PC-3 (cell line): ENCODE results near the gene P2RY14. TPM values are rescaled to one million over a fixed set of nuclear protein-coding genes. Genes with fewer than 3 reads are reported as not detected.
A peak's percentile ranks its signal among the peaks of the same experiment; 100 is the strongest.

Experiments
- ATAC-seq: fragments of 200-7000 bp; cut with Tn5 transposase; 2 replicates; pipeline ENCODE4 v1.9.1; 2020; ENCODE audit warnings: mild to moderate bottlenecking, moderate library complexity
- BruUV-seq: library from RNA; stranded (reverse); fragments of 400-500 nt; replicated peaks from 2 replicates; lab custom pipeline; 2021; lab: Mats Ljungman, UMichigan
- CTCF ChIA-PET: fragments of 300-600 bp; sonication (Branson Sonifier 250); formaldehyde crosslinking; loops from one replicate; lab custom pipeline; 2022; ENCODE audit warnings: antibody characterized with exemption; lab: Charles Lee
- POLR2A ChIA-PET: fragments of 300-600 bp; sonication (Branson Sonifier 250); formaldehyde crosslinking; loops from one replicate; lab custom pipeline; 2022; ENCODE audit warnings: antibody characterized with exemption; ENCODE audit not compliant: unreplicated experiment; lab: Charles Lee
- DNase-seq: peaks from one replicate; pipeline ENCODE4 v3.0.0-alpha.2; 2015
- H2AFZ ChIP-seq: fragments of 300-600 bp; sonication (generic); 2 replicates; pipeline ENCODE4 v1.6.0; 2016; ENCODE audit warnings: antibody characterized with exemption, low read length
- H3F3A ChIP-seq: fragments of 300-600 bp; sonication (generic); one replicate; pipeline ENCODE4 v1.6.0; 2017; ENCODE audit warnings: antibody characterized with exemption, low read length, control low read depth, mild to moderate bottlenecking; ENCODE audit not compliant: unreplicated experiment
- H3K27ac ChIP-seq: fragments of 300-600 bp; sonication (generic); 2 replicates; pipeline ENCODE4 v1.5.1; 2016; ENCODE audit warnings: mild to moderate bottlenecking, low read length
- H3K27me3 ChIP-seq: fragments of 300-600 bp; sonication (generic); 2 replicates; pipeline ENCODE4 v1.6.1; 2016; ENCODE audit warnings: low read length, mixed read lengths
- H3K36me3 ChIP-seq: fragments of 300-600 bp; sonication (generic); 2 replicates; pipeline ENCODE4 v1.6.1; 2016; ENCODE audit warnings: low read depth, mixed run types, low read length, mixed read lengths
- H3K4me1 ChIP-seq: fragments of 300-600 bp; sonication (generic); 2 replicates; pipeline ENCODE4 v1.5.1; 2016; ENCODE audit warnings: low read length; ENCODE audit not compliant: insufficient read depth
- H3K4me2 ChIP-seq: fragments of 300-600 bp; sonication (generic); 2 replicates; pipeline ENCODE4 v1.6.0; 2016; ENCODE audit warnings: low read length
- H3K4me3 ChIP-seq: fragments of 300-600 bp; sonication (generic); 2 replicates; pipeline ENCODE4 v1.5.1; 2016; ENCODE audit warnings: mild to moderate bottlenecking, low read length, mixed read lengths
- H3K79me2 ChIP-seq: fragments of 300-600 bp; sonication (generic); 2 replicates; pipeline ENCODE4 v1.6.1; 2017; ENCODE audit warnings: low read length, mixed read lengths
- H3K9ac ChIP-seq: fragments of 300-600 bp; sonication (generic); 2 replicates; pipeline ENCODE4 v1.6.0; 2016; ENCODE audit warnings: mild to moderate bottlenecking, low read length
- H3K9me2 ChIP-seq: fragments of 300-600 bp; sonication (generic); replicated peaks from 2 replicates; pipeline ENCODE4 v1.6.1; 2016; ENCODE audit warnings: mixed run types, low read length, mixed read lengths
- H3K9me3 ChIP-seq: fragments of 300-600 bp; sonication (generic); 2 replicates; pipeline ENCODE4 v1.6.1; 2016; ENCODE audit warnings: low read length, mixed read lengths
- H4K20me1 ChIP-seq: fragments of 300-600 bp; sonication (generic); 2 replicates; pipeline ENCODE4 v1.6.1; 2016; ENCODE audit warnings: low read length, mixed read lengths
- EZH2 ChIP-seq: fragments of 300-600 bp; sonication (generic); IDR thresholded peaks from one replicate; pipeline ENCODE4 v1.6.1; 2017; ENCODE audit warnings: antibody characterized with exemption, mild to moderate bottlenecking, low read length; ENCODE audit not compliant: unreplicated experiment
- EZH2phosphoT487 ChIP-seq: fragments of 300-600 bp; sonication (generic); IDR thresholded peaks from 2 replicates; pipeline ENCODE4 v1.6.1; 2018; ENCODE audit warnings: mild to moderate bottlenecking, antibody characterized with exemption, low read length, borderline replicate concordance
- intact Hi-C: fragments of 100-400 bp; cut with micrococcal nuclease; formaldehyde crosslinking; loops from 2 replicates; pipeline ENCODE4 v1.9.0; 2023
- total RNA-seq: library from RNA; depleted of rRNA; stranded (reverse); fragments of >200 nt; gene quantifications from 2 replicates; pipeline ENCODE4 v1.2.3, GENCODE V29; 2014
- TF ChIP-seq, protein P1 (sequence below): fragments of 300-600 bp; sonication (generic); conservative IDR thresholded peaks from 2 replicates; pipeline ENCODE4 v1.5.1; 2017; ENCODE audit warnings: antibody characterized with exemption, low read depth, mild to moderate bottlenecking, low read length

The P2RY14 gene
- total RNA-seq, 1 experiment from 2014 or later = not detected

DNA sequence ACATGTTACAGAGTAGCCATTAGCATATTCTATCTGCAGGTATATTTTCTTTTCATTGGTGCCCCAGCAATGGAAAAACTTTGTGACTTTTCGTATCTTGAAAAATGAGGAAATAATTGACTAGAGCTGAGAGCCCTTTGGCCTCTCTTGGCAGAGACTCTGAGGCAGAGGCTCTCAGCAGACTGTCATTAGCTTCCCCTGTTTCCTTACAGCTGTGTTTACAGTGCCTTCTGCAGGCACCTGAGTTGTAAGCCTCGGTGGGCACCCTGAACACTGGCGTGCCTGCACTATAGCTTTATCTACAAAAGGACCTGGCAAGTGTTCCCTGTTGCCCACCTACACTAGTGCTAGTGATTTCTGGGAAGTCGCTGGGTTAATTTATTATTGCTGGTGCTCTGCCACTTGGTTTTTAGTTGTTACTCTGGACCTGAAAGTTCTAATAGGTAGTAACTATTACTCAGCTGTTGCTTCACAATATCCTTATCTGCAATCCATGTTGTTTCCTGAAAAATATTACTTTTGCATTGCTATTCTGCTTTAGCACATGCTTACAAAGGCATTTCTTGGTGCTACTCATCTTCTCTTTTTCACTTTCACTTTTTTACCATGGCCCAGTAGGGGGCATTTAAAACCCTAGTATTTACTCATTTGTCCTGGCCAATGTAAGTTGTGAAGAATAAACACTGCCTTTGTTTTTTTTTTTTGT, 67.5 kb downstream of the P2RY14 start:
- Histone ChIP-seq H3K36me3 (no peaks in the 10 kb centered on the region), H3K4me1 (no peaks in the 10 kb centered on the region), H3K27ac (no peak overlapping the region), H2AFZ (no peak overlapping the region), H4K20me1 (no peaks in the 10 kb centered on the region), H3K9ac (no peak overlapping the region), H3K27me3 (no peaks in the 10 kb centered on the region), H3F3A (no peaks in the 10 kb centered on the region), H3K4me3 (no peak overlapping the region), H3K9me3 (no peaks in the 10 kb centered on the region), H3K79me2 (no peaks in the 10 kb centered on the region), H3K9me2 (no peaks in the 10 kb centered on the region), H3K4me2 (0 out of 2 replicates have a peak overlapping the region, but pooled peaks have one; percentile 1)
- no TSS peak for BruUV-seq
- ATAC-seq = no peak
- TF ChIP-seq, protein P1, sequence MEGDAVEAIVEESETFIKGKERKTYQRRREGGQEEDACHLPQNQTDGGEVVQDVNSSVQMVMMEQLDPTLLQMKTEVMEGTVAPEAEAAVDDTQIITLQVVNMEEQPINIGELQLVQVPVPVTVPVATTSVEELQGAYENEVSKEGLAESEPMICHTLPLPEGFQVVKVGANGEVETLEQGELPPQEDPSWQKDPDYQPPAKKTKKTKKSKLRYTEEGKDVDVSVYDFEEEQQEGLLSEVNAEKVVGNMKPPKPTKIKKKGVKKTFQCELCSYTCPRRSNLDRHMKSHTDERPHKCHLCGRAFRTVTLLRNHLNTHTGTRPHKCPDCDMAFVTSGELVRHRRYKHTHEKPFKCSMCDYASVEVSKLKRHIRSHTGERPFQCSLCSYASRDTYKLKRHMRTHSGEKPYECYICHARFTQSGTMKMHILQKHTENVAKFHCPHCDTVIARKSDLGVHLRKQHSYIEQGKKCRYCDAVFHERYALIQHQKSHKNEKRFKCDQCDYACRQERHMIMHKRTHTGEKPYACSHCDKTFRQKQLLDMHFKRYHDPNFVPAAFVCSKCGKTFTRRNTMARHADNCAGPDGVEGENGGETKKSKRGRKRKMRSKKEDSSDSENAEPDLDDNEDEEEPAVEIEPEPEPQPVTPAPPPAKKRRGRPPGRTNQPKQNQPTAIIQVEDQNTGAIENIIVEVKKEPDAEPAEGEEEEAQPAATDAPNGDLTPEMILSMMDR = peak; percentile 58
- no peak for TF ChIP-seq EZH2
- TF ChIP-seq EZH2phosphoT487 = no peak
- ChIA-PET POLR2A (no interaction called here), CTCF (no interaction called here)
- intact Hi-C loops = no loop called here
- DNase-seq = peak; percentile 21

DNA sequence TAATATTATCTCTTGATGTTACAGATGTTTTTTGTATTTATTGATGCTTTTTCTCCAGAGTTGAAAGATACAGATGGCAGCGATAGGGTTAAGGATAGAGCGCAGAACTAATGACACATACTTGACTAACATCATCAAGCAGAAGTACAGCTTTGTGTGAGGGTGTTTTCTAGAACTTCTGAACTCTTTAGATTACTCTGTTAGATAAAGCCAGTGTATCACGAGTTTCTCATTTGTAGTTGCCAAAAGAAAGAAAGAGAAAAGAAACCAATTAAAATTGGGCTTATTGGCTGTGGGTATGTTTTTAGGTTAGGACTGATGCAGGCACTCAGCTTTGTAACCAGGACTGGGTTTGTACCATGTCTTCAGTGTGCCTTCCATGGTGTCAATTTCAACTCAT, 68.7 kb downstream of the P2RY14 start:
- no peaks in the 10 kb centered on the region for H4K20me1 ChIP-seq
- H3K9ac ChIP-seq = no peak overlapping the region
- H3K4me1 ChIP-seq = no peaks in the 10 kb centered on the region
- H3F3A ChIP-seq = no peaks in the 10 kb centered on the region
- no peak for DNase-seq
- intact Hi-C loops = no loop called here
- no peak overlapping the region for H3K4me3 ChIP-seq
- no peaks in the 10 kb centered on the region for H3K9me2 ChIP-seq
- BruUV-seq = no TSS peak
- no peak for ATAC-seq
- no peaks in the 10 kb centered on the region for H3K27me3 ChIP-seq
- TF ChIP-seq EZH2phosphoT487 (no peak), EZH2 (no peak)
- TF ChIP-seq, protein P1 = no peak
- no peaks in the 10 kb centered on the region for H3K79me2 ChIP-seq
- H3K27ac ChIP-seq = no peak overlapping the region
- H2AFZ ChIP-seq = no peak overlapping the region
- ChIA-PET POLR2A (no interaction called here), CTCF (no interaction called here)
- H3K4me2 ChIP-seq = no peak overlapping the region
- H3K9me3 ChIP-seq = no peaks in the 10 kb centered on the region
- H3K36me3 ChIP-seq = no peaks in the 10 kb centered on the region

DNA sequence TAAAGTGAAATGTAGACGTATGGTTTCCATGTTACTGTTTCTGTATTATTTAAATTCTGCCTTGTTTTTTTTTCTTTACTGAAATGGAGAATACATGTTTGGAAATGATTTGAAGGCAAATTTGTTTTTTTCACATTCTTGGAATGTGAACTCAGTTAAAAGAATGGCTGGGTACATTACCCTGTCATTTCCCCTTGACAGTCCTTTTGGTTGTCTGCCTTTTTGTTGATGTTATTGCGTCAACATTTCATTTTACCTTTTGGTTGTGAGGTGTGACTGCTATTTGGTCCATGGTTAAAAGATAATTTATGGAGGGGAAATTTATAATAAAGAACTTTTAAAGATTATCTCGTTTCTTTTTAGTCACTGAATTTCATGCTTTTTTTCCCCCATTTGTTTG, 72.1 kb downstream of the P2RY14 start:
- Histone ChIP-seq H3K9me3 (no peaks in the 10 kb centered on the region), H4K20me1 (no peaks in the 10 kb centered on the region), H3K9ac (no peak overlapping the region), H3K27ac (no peak overlapping the region), H3K9me2 (no peaks in the 10 kb centered on the region), H3K4me1 (no peaks in the 10 kb centered on the region), H3K36me3 (no peaks in the 10 kb centered on the region), H3K4me2 (no peak overlapping the region), H2AFZ (no peak overlapping the region), H3K79me2 (no peaks in the 10 kb centered on the region), H3K4me3 (no peak overlapping the region), H3K27me3 (no peaks in the 10 kb centered on the region), H3F3A (no peaks in the 10 kb centered on the region)
- TF ChIP-seq EZH2phosphoT487 (no peak), EZH2 (no peak)
- TF ChIP-seq, protein P1 = no peak
- ChIA-PET POLR2A (no interaction called here), CTCF (no interaction called here)
- DNase-seq = no peak
- no peak for ATAC-seq
- BruUV-seq = no TSS peak
- intact Hi-C loops = no loop called here
